IMR-90 (cell line): ENCODE measurements around the gene PALLD. TPM values are rescaled to one million over a fixed set of nuclear protein-coding genes. Genes with fewer than 3 reads are reported as not detected.

Experiments used
- ATAC-seq: fragments of 200-7000 bp; cut with Tn5 transposase; 2 replicates; pipeline ENCODE4 v1.9.1; 2020; ENCODE audit warnings: low read depth, mild to moderate bottlenecking, moderate library complexity
- BruUV-seq: library from RNA; stranded (reverse); fragments of 400-500 nt; replicated peaks from 2 replicates; lab custom pipeline; 2021; lab: Mats Ljungman, UMichigan
- CTCF ChIA-PET: fragments of 300-600 bp; formaldehyde crosslinking; extraction: SDS; loops from one replicate; lab custom pipeline; 2021; ENCODE audit warnings: antibody characterized with exemption; lab: Yijun Ruan, JAX
- POLR2A ChIA-PET: fragments of 300-600 bp; sonication (Branson Sonifier 250); formaldehyde crosslinking; loops from one replicate; lab custom pipeline; 2022; ENCODE audit warnings: antibody characterized with exemption; ENCODE audit not compliant: unreplicated experiment; lab: Charles Lee
- DNase-seq: peaks from one replicate; pipeline ENCODE4 v3.0.0; 2013
- H2AFZ ChIP-seq: replicated peaks from 2 replicates; pipeline ENCODE3; 2013; ENCODE audit warnings: low read length, mild to moderate bottlenecking; ENCODE audit not compliant: poor library complexity
- H2AK5ac ChIP-seq: 2 replicates; pipeline ENCODE4 v1.6.1; 2013; ENCODE audit warnings: low read depth, low read length, inconsistent platforms
- H2AK9ac ChIP-seq: replicated peaks from 2 replicates; pipeline ENCODE3; 2013; ENCODE audit warnings: mild to moderate bottlenecking, low read depth, low read length, moderate library complexity; ENCODE audit not compliant: poor library complexity
- H2BK120ac ChIP-seq: 2 replicates; pipeline ENCODE4 v1.6.1; 2013; ENCODE audit warnings: low read depth, low read length, inconsistent platforms
- H2BK15ac ChIP-seq: 3 replicates; pipeline ENCODE4 v1.6.1; 2013; ENCODE audit warnings: low read depth, low read length, inconsistent platforms
- H2BK20ac ChIP-seq: 2 replicates; pipeline ENCODE4 v1.6.1; 2013; ENCODE audit warnings: low read depth, mild to moderate bottlenecking, inconsistent platforms, low read length, moderate library complexity
- H2BK5ac ChIP-seq: 2 replicates; pipeline ENCODE4 v1.6.1; 2013; ENCODE audit warnings: mild to moderate bottlenecking, low read depth, low read length, inconsistent platforms; ENCODE audit not compliant: poor library complexity, severe bottlenecking
- H3K14ac ChIP-seq: replicated peaks from 2 replicates; pipeline ENCODE4 v1.6.1; 2013; ENCODE audit warnings: low read depth, low read length, inconsistent platforms
- H3K18ac ChIP-seq: 2 replicates; pipeline ENCODE4 v1.6.1; 2013; ENCODE audit warnings: low read depth, low read length, control low read depth
- H3K23ac ChIP-seq: 2 replicates; pipeline ENCODE4 v1.6.1; 2013; ENCODE audit warnings: low read depth, low read length, inconsistent platforms
- H3K27ac ChIP-seq: 2 replicates; pipeline ENCODE4 v1.5.1; 2013; ENCODE audit warnings: mild to moderate bottlenecking, control low read depth, low read length; ENCODE audit not compliant: insufficient read depth
- H3K27me3 ChIP-seq: 2 replicates; pipeline ENCODE4 v1.6.1; 2013; ENCODE audit warnings: low read length; ENCODE audit not compliant: control insufficient read depth, insufficient read depth
- H3K36me3 ChIP-seq: 2 replicates; pipeline ENCODE4 v1.6.1; 2013; ENCODE audit warnings: low read length, mixed read lengths; ENCODE audit not compliant: control insufficient read depth, insufficient read depth
- H3K4ac ChIP-seq: 2 replicates; pipeline ENCODE4 v1.6.1; 2013; ENCODE audit warnings: low read depth, low read length, inconsistent platforms
- H3K4me1 ChIP-seq: 2 replicates; pipeline ENCODE4 v1.6.1; 2013; ENCODE audit warnings: low read length, mixed read lengths; ENCODE audit not compliant: control insufficient read depth, insufficient read depth
- H3K4me2 ChIP-seq: 2 replicates; pipeline ENCODE4 v1.6.1; 2013; ENCODE audit warnings: low read depth, mild to moderate bottlenecking, control low read depth, low read length, moderate library complexity
- H3K4me3 ChIP-seq: 2 replicates; pipeline ENCODE4 v1.5.1; 2013; ENCODE audit warnings: low read depth, mild to moderate bottlenecking, control low read depth, low read length, moderate library complexity; ENCODE audit not compliant: insufficient read depth
- H3K56ac ChIP-seq: 2 replicates; pipeline ENCODE4 v1.6.1; 2013; ENCODE audit warnings: low read length, inconsistent platforms; ENCODE audit not compliant: insufficient read depth; ENCODE audit errors: extremely low read depth
- H3K79me1 ChIP-seq, 2 experiments: 2 replicates each; pipeline ENCODE4 v1.6.1; 2013; ENCODE audit warnings: low read length in 2 of 2, inconsistent platforms in 1 of 2, low read depth in 1 of 2
- H3K9ac ChIP-seq: 2 replicates; pipeline ENCODE4 v1.6.1; 2013; ENCODE audit warnings: low read depth, low read length, control low read depth
- H3K9me1 ChIP-seq: 2 replicates; pipeline ENCODE4 v1.6.1; 2013; ENCODE audit warnings: low read length, inconsistent platforms; ENCODE audit not compliant: insufficient read depth
- H3K9me3 ChIP-seq: 2 replicates; pipeline ENCODE4 v1.6.1; 2013; ENCODE audit warnings: low read length; ENCODE audit not compliant: control insufficient read depth, insufficient read depth
- H4K20me1 ChIP-seq: 2 replicates; pipeline ENCODE4 v1.6.1; 2013; ENCODE audit warnings: low read length, inconsistent platforms; ENCODE audit not compliant: insufficient read depth
- H4K5ac ChIP-seq: 2 replicates; pipeline ENCODE4 v1.6.1; 2013; ENCODE audit warnings: mild to moderate bottlenecking, low read depth, low read length, control low read depth
- H4K8ac ChIP-seq, 2 experiments: 2 replicates each; pipeline ENCODE4 v1.6.1; 2013; ENCODE audit warnings: low read depth in 2 of 2, low read length in 2 of 2, control low read depth in 1 of 2, inconsistent platforms in 1 of 2
- H4K91ac ChIP-seq: 2 replicates; pipeline ENCODE4 v1.6.1; 2013; ENCODE audit warnings: low read depth, low read length, inconsistent platforms; ENCODE audit not compliant: insufficient read depth
- CTCF ChIP-seq: conservative IDR thresholded peaks from 2 replicates; pipeline ENCODE4 v1.5.1; 2012; ENCODE audit warnings: mild to moderate bottlenecking, low read depth, low read length, improper control_type of control experiment
- POLR2A ChIP-seq: IDR thresholded peaks from 2 replicates; pipeline ENCODE4 v1.6.1; 2012; ENCODE audit warnings: mild to moderate bottlenecking, low read depth, low read length
- RAD21 ChIP-seq: IDR thresholded peaks from 2 replicates; pipeline ENCODE4 v1.6.1; 2012; ENCODE audit warnings: low read length, improper control_type of control experiment
- SMC3 ChIP-seq: fragments of 150-350 bp; IDR thresholded peaks from 2 replicates; pipeline ENCODE4 v1.6.1; 2016; ENCODE audit warnings: low read depth, mild to moderate bottlenecking, antibody characterized with exemption, low read length, moderate library complexity
- WGBS, 2 experiments: methylation state at CpG; one replicate each; pipeline versions ENCODE4 v1.1.5 to v1.1.7; 2013; ENCODE audit warnings: missing lambda C conversion rate in 2 of 2; ENCODE audit not compliant: insufficient read length in 1 of 2; ENCODE audit errors: extremely low coverage in 2 of 2; 5-methylcytosine and 5-hydroxymethylcytosine counted together
- dilution Hi-C: fragments of 300-500 bp; cut with HindIII; formaldehyde crosslinking; loops from one replicate; pipeline ENCODE4 v1.14.3; 2018; ENCODE audit warnings: low sequenced_read_pairs; ENCODE audit not compliant: unreplicated experiment
- in situ Hi-C: fragments of 300-500 bp; cut with MboI; formaldehyde crosslinking; loops from 3 replicates; pipeline ENCODE4 v1.14.3; 2019; ENCODE audit warnings: low sequenced_read_pairs, inconsistent platforms, mixed read lengths
- intact Hi-C: fragments of 100-400 bp; cut with micrococcal nuclease; formaldehyde crosslinking; loops from 2 replicates; pipeline ENCODE4 v1.10.0; 2022
- polyA plus RNA-seq, 3 experiments: library from polyadenylated mRNA; depleted of rRNA; stranded (reverse); fragments of >200 nt; gene quantifications; 2 replicates each; pipeline ENCODE4 v1.2.3, GENCODE V29; 2012; ENCODE audit warnings: low replicate concordance in 1 of 3
- total RNA-seq: library from RNA; depleted of rRNA; stranded (reverse); fragments of >200 nt; gene quantifications from 2 replicates; pipeline ENCODE4 v1.2.3, GENCODE V29; 2012

The PALLD gene
- total and polyA plus RNA-seq, 2 of the 4 experiments (the other 2 are of a cell fraction): 91.0 to 91.9 TPM

- Histone ChIP-seq H3K56ac (no peak overlapping the region), H3K23ac (no peak overlapping the region), H3K14ac (no peak overlapping the region), H2AK5ac (no peak overlapping the region), H4K5ac (no peak overlapping the region), H3K9me1 (0 out of 2 replicates have a peak, but pooled peaks cover 4% of the 10 kb centered on the region), H3K4me1 (peaks cover 2% of the 10 kb centered on the region; the same call in 1 of the 2 replicates), H3K4me3 (no peak overlapping the region), H2BK20ac (no peak overlapping the region), H3K18ac (no peak overlapping the region), H2BK120ac (no peak overlapping the region), H2AK9ac (no peak overlapping the region), H3K9me3 (no peaks in the 10 kb centered on the region), H3K36me3 (peaks cover 46% of the 10 kb centered on the region), H3K4ac (no peak overlapping the region), H2AFZ (no peak overlapping the region), H3K79me1 (peaks cover 22 to 25% of the 10 kb centered on the region in 2 experiments), H2BK5ac (no peak overlapping the region), H3K27me3 (no peaks in the 10 kb centered on the region), H2BK15ac (no peak overlapping the region), H4K20me1 (peaks cover 3% of the 10 kb centered on the region; the same call in 1 of the 2 replicates), H3K9ac (no peak overlapping the region), H4K8ac (no peak overlapping the region), H4K91ac (no peak overlapping the region), H3K4me2 (no peak overlapping the region), H3K27ac (no peak overlapping the region)
- no TSS peak for BruUV-seq
- WGBS, 2 experiments: no CpG with 5 or more reads among the region's 3 CpGs
- ChIA-PET POLR2A (no interaction called here), CTCF (interaction anchor here (0.6 to 1.5 kb wide), 9 partner anchors 12 to 565 kb away, joined by 3 to 11 read pairs (median 3); no protein-coding TSS in a partner anchor)
- intact Hi-C loops (loop anchor here (1.0 to 5.0 kb wide), 6 partner anchors 81 to 644 kb away; no protein-coding TSS in a partner anchor), in situ Hi-C loops (loop anchor here (5.0 kb wide), 1 partner anchor 564 kb away; no protein-coding TSS in a partner anchor), dilution Hi-C loops (no loop called here)
- peak; percentile 75 for ATAC-seq
- peak; percentile 76 for TF ChIP-seq RAD21
- peak; percentile 72 for TF ChIP-seq CTCF
- TF ChIP-seq SMC3: peak; percentile 72
- TF ChIP-seq POLR2A: no peak
- DNase-seq: peak; percentile 86
Measured at GRCh38 chr4:168923526-168924194, 426.8 kb downstream of the PALLD start.
